Lower lobe of right lung (tissue), 2 donors: ENCODE measurements around the gene HELZ2. TPM values are rescaled to one million over a fixed set of nuclear protein-coding genes. Genes with fewer than 3 reads are reported as not detected.

Experiments
- ATAC-seq, 2 donors: fragments of 200-7000 bp; cut with Tn5 transposase; one replicate each; pipeline ENCODE4 v1.9.1; 2020 to 2022; ENCODE audit warnings: mild to moderate bottlenecking in 2 of 2, moderate library complexity in 2 of 2
- DNase-seq: peaks from one replicate; pipeline ENCODE4 v3.0.0-alpha.2; 2020
- H3K27ac ChIP-seq: fragments of 200-600 bp; one replicate; pipeline ENCODE4 v1.8.0; 2022
- H3K27me3 ChIP-seq: fragments of 200-600 bp; one replicate; pipeline ENCODE4 v1.8.0; 2022; ENCODE audit warnings: low read depth
- H3K36me3 ChIP-seq: fragments of 200-600 bp; one replicate; pipeline ENCODE4 v1.8.0; 2022; ENCODE audit warnings: mild to moderate bottlenecking
- H3K4me1 ChIP-seq: fragments of 200-600 bp; one replicate; pipeline ENCODE4 v1.8.0; 2022
- H3K4me3 ChIP-seq: fragments of 200-600 bp; one replicate; pipeline ENCODE4 v1.8.0; 2022; ENCODE audit warnings: mild to moderate bottlenecking
- H3K9me3 ChIP-seq: fragments of 200-600 bp; one replicate; pipeline ENCODE4 v1.8.0; 2022
- CTCF ChIP-seq: fragments of 200-600 bp; IDR thresholded peaks from one replicate; pipeline ENCODE4 v1.8.0; 2022; ENCODE audit warnings: antibody characterized with exemption, mild to moderate bottlenecking
- intact Hi-C: fragments of 100-400 bp; cut with DNase I; formaldehyde crosslinking; loops from one replicate; pipeline ENCODE4 v1.11.0; 2022
- total RNA-seq: library from RNA; stranded (reverse); fragmentation: NEBNext Ultra II Directional; extraction: Animal tissue kit (Norgen Biotek cat#: 25700); gene quantifications from one replicate; pipeline ENCODE4 v1.2.1, GENCODE V29; 2021
- donor health status: DM: no; HTN: yes; CAD: no; lungs with severe emphysema.

HELZ2 gene
- total RNA-seq, 1 donor from 2014 or later: 59.6 TPM

- ATAC-seq (no peak), DNase-seq (no peak)
- peaks cover 21% of the 10 kb centered on the region for H3K4me1 ChIP-seq
- H3K27ac ChIP-seq: no peak overlapping the region
- no peaks in the 10 kb centered on the region for H3K27me3 ChIP-seq
- intact Hi-C loops: no loop called here
- no peak overlapping the region for H3K4me3 ChIP-seq
- TF ChIP-seq CTCF: no peak
- H3K36me3 ChIP-seq: peaks cover 19% of the 10 kb centered on the region
- no peaks in the 10 kb centered on the region for H3K9me3 ChIP-seq
Measured at GRCh38 chr20:63525971-63526370, 48.1 kb downstream of the HELZ2 start.

DNA sequence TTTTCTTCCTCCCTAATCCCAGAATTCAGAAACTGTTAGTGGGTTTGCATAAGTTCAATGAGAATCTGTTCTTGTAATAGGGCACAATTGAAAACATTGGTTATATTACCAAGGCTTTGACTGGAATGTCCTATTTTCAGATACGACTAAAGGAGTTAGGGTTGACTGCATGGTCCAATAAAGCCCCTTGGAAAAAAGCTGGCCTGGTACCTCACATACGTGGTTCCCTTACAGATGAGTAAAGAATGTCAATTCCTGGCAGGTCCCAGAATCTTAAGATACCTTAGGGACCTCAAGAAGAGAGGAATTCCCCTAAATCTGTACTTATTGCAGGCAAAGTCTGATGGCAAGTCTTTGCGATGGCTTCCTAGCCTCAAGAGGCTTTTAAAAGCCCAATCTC lies 48.9 kb downstream of the HELZ2 start:
- ATAC-seq: no peak
- intact Hi-C loops: no loop called here
- Histone ChIP-seq H3K4me3 (no peak overlapping the region), H3K27me3 (no peaks in the 10 kb centered on the region), H3K36me3 (peaks cover 19% of the 10 kb centered on the region), H3K27ac (no peak overlapping the region), H3K4me1 (peaks cover 21% of the 10 kb centered on the region), H3K9me3 (no peaks in the 10 kb centered on the region)
- DNase-seq: no peak
- TF ChIP-seq CTCF: no peak

Other genes starting within 250 kb of the HELZ2 start
- gene CHRNA4, start 212.9 kb downstream of the HELZ2 start, total RNA-seq: not detected
- not detected for gene KCNQ2, start 101.6 kb downstream of the HELZ2 start, total RNA-seq
- 0.77 TPM for gene EEF1A2, start 75.2 kb downstream of the HELZ2 start, total RNA-seq
- 305 TPM for gene PPDPF, start 53.5 kb downstream of the HELZ2 start, total RNA-seq
- 4.2 TPM for gene PTK6, start 36.9 kb downstream of the HELZ2 start, total RNA-seq
- not detected for gene SRMS, start 26.5 kb downstream of the HELZ2 start, total RNA-seq
- 1.3 TPM for gene FNDC11, start 20.1 kb downstream of the HELZ2 start, total RNA-seq
- 9.7 TPM for gene GMEB2, start 52.9 kb upstream of the HELZ2 start, total RNA-seq
- 12.1 TPM for gene STMN3, start 79.2 kb upstream of the HELZ2 start, total RNA-seq
- gene RTEL1, start 84.1 kb upstream of the HELZ2 start, total RNA-seq: 23.8 TPM
- 5.3 TPM for gene TNFRSF6B, start 122.4 kb upstream of the HELZ2 start, total RNA-seq
- gene ARFRP1, start 133.7 kb upstream of the HELZ2 start, total RNA-seq: 44.3 TPM
- gene ZGPAT, start 133.8 kb upstream of the HELZ2 start, total RNA-seq: 27.2 TPM
- 8.7 TPM for gene LIME1, start 162.4 kb upstream of the HELZ2 start, total RNA-seq
- 50.5 TPM for gene SLC2A4RG, start 165.5 kb upstream of the HELZ2 start, total RNA-seq